GM12878 (cell line): ENCODE data around the gene PACS2. TPM values are rescaled to one million over a fixed set of nuclear protein-coding genes. Genes with fewer than 3 reads are reported as not detected.

Experiments used
- ATAC-seq: fragments of 200-7000 bp; cut with Tn5 transposase; 3 replicates; pipeline ENCODE4 v1.9.1; 2020; ENCODE audit warnings: mild to moderate bottlenecking, moderate library complexity
- BruUV-seq: library from RNA; stranded (reverse); fragments of 400-500 nt; replicated peaks from 2 replicates; lab custom pipeline; 2021; lab: Mats Ljungman, UMichigan
- CTCF ChIA-PET: fragments of 300-600 bp; sonication (Branson Sonifier 250); formaldehyde crosslinking; extraction: SDS; loops from one replicate; lab custom pipeline; 2021; ENCODE audit warnings: inconsistent platforms; lab: Yijun Ruan, JAX
- POLR2A ChIA-PET: fragments of 350-600 bp; formaldehyde crosslinking; extraction: SDS; loops from one replicate; lab custom pipeline; 2021; ENCODE audit warnings: inconsistent platforms; lab: Charles Lee
- RAD21 ChIA-PET: fragments of 300-600 bp; sonication (Branson Sonifier 250); formaldehyde crosslinking; loops from one replicate; lab custom pipeline; 2023; ENCODE audit warnings: antibody characterized with exemption; ENCODE audit not compliant: unreplicated experiment; lab: Charles Lee
- SMC1A ChIA-PET: fragments of 300-600 bp; sonication (Branson Sonifier 250); formaldehyde crosslinking; loops from one replicate; lab custom pipeline; 2023; ENCODE audit not compliant: unreplicated experiment, uncharacterized antibody; lab: Charles Lee
- DNase-seq: peaks from one replicate; pipeline ENCODE4 v3.0.0-alpha.2; 2011; ENCODE audit warnings: low read depth, low spot score
- FAIRE-seq: peaks from 3 replicates; lab custom pipeline; 2011; peaks lifted over from hg19 to GRCh38; lab: Jason Lieb, UNC
- H2AFZ ChIP-seq: 2 replicates; pipeline ENCODE4 v1.6.0; 2011; ENCODE audit warnings: low read depth, low read length, control low read depth; ENCODE audit not compliant: control insufficient read depth
- H3K27ac ChIP-seq: 2 replicates; pipeline ENCODE4 v1.5.1; 2011; ENCODE audit warnings: control low read depth; ENCODE audit not compliant: control insufficient read depth, insufficient read depth
- H3K27me3 ChIP-seq, 2 experiments: replicated peaks in 1 of 2; 2 replicates each; pipeline versions ENCODE4 v1.6.0 to v1.6.1; 2011; ENCODE audit warnings: low read length in 1 of 2; ENCODE audit not compliant: control insufficient read depth in 2 of 2, insufficient read depth in 2 of 2
- H3K36me3 ChIP-seq, 2 experiments: 2 replicates each; pipeline ENCODE4 v1.5.1; 2011; ENCODE audit warnings: low read length in 1 of 2; ENCODE audit not compliant: control insufficient read depth in 2 of 2, insufficient read depth in 2 of 2
- H3K4me1 ChIP-seq: 2 replicates; pipeline ENCODE4 v1.6.1; 2011; ENCODE audit warnings: mild to moderate bottlenecking, low read length, moderate library complexity, mixed read lengths; ENCODE audit not compliant: control insufficient read depth, insufficient read depth
- H3K4me2 ChIP-seq: 2 replicates; pipeline ENCODE4 v1.6.0; 2011; ENCODE audit warnings: control low read depth; ENCODE audit not compliant: control insufficient read depth, insufficient read depth
- H3K4me3 ChIP-seq: fragments of 200-600 bp; sonication (generic); 2 replicates; pipeline ENCODE4 v1.5.1; 2016
- H3K79me2 ChIP-seq: 2 replicates; pipeline ENCODE4 v1.6.0; 2011; ENCODE audit warnings: low read length; ENCODE audit not compliant: control insufficient read depth, insufficient read depth
- H3K9ac ChIP-seq: 2 replicates; pipeline ENCODE4 v1.8.0; 2011; ENCODE audit warnings: low read length, control low read depth, mixed read lengths; ENCODE audit not compliant: control insufficient read depth, insufficient read depth
- H3K9me3 ChIP-seq: replicated peaks from 3 replicates; pipeline ENCODE4 v1.5.1; 2011; ENCODE audit warnings: mild to moderate bottlenecking, low read length; ENCODE audit not compliant: control insufficient read depth, insufficient read depth
- H4K20me1 ChIP-seq: 2 replicates; pipeline ENCODE4 v1.6.0; 2011; ENCODE audit not compliant: control insufficient read depth, insufficient read depth
- ASH2L ChIP-seq: fragments of 300-600, 200-600 bp; sonication (generic); IDR thresholded peaks from 2 replicates; pipeline ENCODE4 v1.6.1; 2017; ENCODE audit warnings: low read depth, mild to moderate bottlenecking, borderline replicate concordance
- BACH1 ChIP-seq: fragments of 450-650 bp; IDR thresholded peaks from 2 replicates; pipeline ENCODE4 v1.6.1; 2017; ENCODE audit warnings: mild to moderate bottlenecking, borderline replicate concordance
- CEBPZ ChIP-seq: fragments of 150-350 bp; IDR thresholded peaks from 2 replicates; pipeline ENCODE4 v1.6.1; 2016; ENCODE audit warnings: low read depth, low read length
- EZH2 ChIP-seq: IDR thresholded peaks from 2 replicates; pipeline ENCODE4 v1.6.1; 2012; ENCODE audit warnings: low read depth, mild to moderate bottlenecking, control low read depth, inconsistent platforms, low read length, borderline replicate concordance; ENCODE audit not compliant: control insufficient read depth
- HSF1 ChIP-seq: fragments of 150-350 bp; IDR thresholded peaks from 2 replicates; pipeline ENCODE4 v1.6.1; 2014; ENCODE audit warnings: mild to moderate bottlenecking, low read depth, low read length
- JUND ChIP-seq: IDR thresholded peaks from 2 replicates; pipeline ENCODE4 v1.6.1; 2012; ENCODE audit warnings: low read depth, mild to moderate bottlenecking, low read length, improper control_type of control experiment, moderate library complexity
- KDM1A ChIP-seq: fragments of 200-600 bp; sonication (generic); IDR thresholded peaks from 2 replicates; pipeline ENCODE4 v1.6.1; 2016; ENCODE audit warnings: borderline replicate concordance
- POLR2AphosphoS2 ChIP-seq: IDR thresholded peaks from 2 replicates; pipeline ENCODE4 v1.6.1; 2011; ENCODE audit warnings: low read depth, mild to moderate bottlenecking, low read length, improper control_type of control experiment, moderate library complexity
- SREBF1 ChIP-seq: IDR thresholded peaks from 2 replicates; pipeline ENCODE4 v1.6.1; 2012; ENCODE audit warnings: mild to moderate bottlenecking, low read length
- SREBF2 ChIP-seq: IDR thresholded peaks from 2 replicates; pipeline ENCODE4 v1.6.1; 2012; ENCODE audit warnings: mild to moderate bottlenecking, low read length
- TBL1XR1 ChIP-seq: IDR thresholded peaks from 2 replicates; pipeline ENCODE4 v1.6.1; 2012; ENCODE audit warnings: low read depth, low read length, improper control_type of control experiment
- TCF12 ChIP-seq: IDR thresholded peaks from 2 replicates; pipeline ENCODE4 v1.6.1; 2011; ENCODE audit warnings: low read depth, mild to moderate bottlenecking, low read length
- ZNF217 ChIP-seq: fragments of 450-650 bp; IDR thresholded peaks from 2 replicates; pipeline ENCODE4 v1.6.1; 2017; ENCODE audit warnings: antibody characterized with exemption, mild to moderate bottlenecking
- ZNF274 ChIP-seq: IDR thresholded peaks from one replicate; pipeline ENCODE4 v1.8.0; 2011; ENCODE audit not compliant: insufficient read length, insufficient read depth
- ZZZ3 ChIP-seq: IDR thresholded peaks from 2 replicates; pipeline ENCODE4 v1.6.1; 2011; ENCODE audit warnings: low read depth; ENCODE audit not compliant: control insufficient read depth, insufficient read length
- WGBS: methylation state at CpG from one replicate; pipeline ENCODE4 v1.1.6; 2016; ENCODE audit warnings: low lambda C conversion rate; ENCODE audit not compliant: insufficient replicate concordance, insufficient coverage; ENCODE audit errors: missing lambda C conversion rate; 5-methylcytosine and 5-hydroxymethylcytosine counted together
- in situ Hi-C: fragments of 300-500 bp; cut with MboI; formaldehyde crosslinking; loops from 9 replicates; pipeline ENCODE4 v1.14.3; 2018; ENCODE audit warnings: mixed read lengths
- intact Hi-C: fragments of 100-400 bp; cut with micrococcal nuclease; formaldehyde crosslinking; loops from one replicate; pipeline ENCODE4 v1.14.2; 2022; ENCODE audit not compliant: unreplicated experiment
- polyA plus RNA-seq, 11 experiments: library from polyadenylated mRNA; depleted of rRNA in 4 of 11; unstranded in 6 of 11; stranded (reverse) in 5 of 11; fragments of >200 nt; fragmentation: Nextera tagmentation in 4 of 11; fragmentation: Illumina TruSeq in 1 of 11; extraction: Ambion mirVana in 4 of 11; extraction: Trizol in 1 of 11; gene quantifications; 1 replicate in 1 of 11; 2 replicates in 10 of 11; pipeline versions ENCODE4 v1.2.1 to v1.2.3, GENCODE V29; 2011 to 2016; ENCODE audit warnings: inconsistent platforms in 2 of 11, missing spikeins in 2 of 11, low read depth in 1 of 11
- total RNA-seq, 4 experiments: library from RNA; depleted of rRNA in 3 of 4; stranded (reverse); fragments of >200 nt in 3 of 4; fragmentation: Illumina TruSeq in 1 of 4; extraction: Trizol in 1 of 4; gene quantifications; 2 replicates each; pipeline versions ENCODE4 v1.2.1 to v1.2.3, GENCODE V29; 2013 to 2021

Gene PACS2
- total and polyA plus RNA-seq, 10 of the 15 experiments (the other 5 are each of a cell fraction or from before 2014, with no cell fraction given), result 0.21 to 37.3 (median 9.4) TPM

GRCh38 chr14:105323663-105324062 lies 9.1 kb downstream of the PACS2 start:
- Histone ChIP-seq H2AFZ (no peak overlapping the region), H3K9me3 (no peaks in the 10 kb centered on the region), H3K4me1 (no peaks in the 10 kb centered on the region), H3K9ac (no peak overlapping the region), H3K36me3 (no peaks in the 10 kb centered on the region), H3K4me3 (no peak overlapping the region), H3K27me3 (no peaks in the 10 kb centered on the region), H3K4me2 (no peak overlapping the region), H3K79me2 (no peaks in the 10 kb centered on the region), H3K27ac (no peak overlapping the region), H4K20me1 (no peaks in the 10 kb centered on the region)
- no peak for FAIRE-seq
- TF ChIP-seq ASH2L, result no peak
- TF ChIP-seq ZZZ3, result no peak
- TF ChIP-seq SREBF2, result no peak
- TF ChIP-seq POLR2AphosphoS2, result no peak
- no peak for TF ChIP-seq SREBF1
- TF ChIP-seq TBL1XR1, result no peak
- no peak for TF ChIP-seq BACH1
- TF ChIP-seq HSF1, result no peak
- no peak for TF ChIP-seq ZNF217
- TF ChIP-seq JUND, result no peak
- TF ChIP-seq TCF12, result no peak
- no peak for TF ChIP-seq KDM1A
- TF ChIP-seq CEBPZ, result no peak
- TF ChIP-seq ZNF274, result no peak
- TF ChIP-seq EZH2, result no peak
- SMC1A ChIA-PET, result no interaction called here
- intact Hi-C loops, result no loop called here
- in situ Hi-C loops, result no loop called here
- RAD21 ChIA-PET, result no interaction called here
- ATAC-seq, result no peak
- DNase-seq, result no peak
- CTCF ChIA-PET, result no interaction called here
- 90% methylated on average over 13 of the region's 13 CpGs for WGBS
- POLR2A ChIA-PET, result no interaction called here
- BruUV-seq, result no TSS peak
